Thymus (tissue), 11 donors: ENCODE results near the gene PNMA1. TPM values are rescaled to one million over a fixed set of nuclear protein-coding genes. Genes with fewer than 3 reads are reported as not detected.

ENCODE experiments used
- DNase-seq, 9 donors: peaks; one replicate each; pipeline ENCODE4 v3.0.0-alpha.2; 2013; ENCODE audit warnings: low spot score in 9 of 9, low read depth in 6 of 9, missing footprints in 1 of 9
- H3K27ac ChIP-seq, 2 donors: one replicate each; pipeline ENCODE4 v1.5.1; 2013; ENCODE audit warnings: control low read depth in 1 of 2, low read depth in 1 of 2, low read length in 1 of 2, mild to moderate bottlenecking in 1 of 2, moderate library complexity in 1 of 2
- H3K27me3 ChIP-seq, 2 donors: one replicate each; pipeline ENCODE4 v1.5.1; 2013; ENCODE audit warnings: low read length in 1 of 2; ENCODE audit not compliant: control insufficient read depth in 2 of 2, insufficient read depth in 1 of 2
- H3K36me3 ChIP-seq, 2 donors: one replicate each; pipeline ENCODE4 v1.5.1; 2013; ENCODE audit warnings: low read length in 1 of 2, mild to moderate bottlenecking in 1 of 2, moderate library complexity in 1 of 2; ENCODE audit not compliant: control insufficient read depth in 2 of 2, insufficient read depth in 2 of 2
- H3K4me1 ChIP-seq, 2 donors: one replicate each; pipeline ENCODE4 v1.5.1; 2013; ENCODE audit warnings: low read length in 2 of 2; ENCODE audit not compliant: control insufficient read depth in 2 of 2, insufficient read depth in 2 of 2
- H3K4me3 ChIP-seq, 2 donors: one replicate each; pipeline ENCODE4 v1.5.1; 2013; ENCODE audit warnings: low read length in 2 of 2, control low read depth in 1 of 2, mild to moderate bottlenecking in 1 of 2
- H3K9me3 ChIP-seq, 2 donors: one replicate each; pipeline ENCODE4 v1.5.1; 2013; ENCODE audit warnings: low read length in 1 of 2, mild to moderate bottlenecking in 1 of 2; ENCODE audit not compliant: control insufficient read depth in 2 of 2, insufficient read depth in 1 of 2
- WGBS: extraction: QIAGEN DNeasy Blood & Tissue Kit; methylation state at CpG from one replicate; pipeline ENCODE4 v1.1.7; 2013; 5-methylcytosine and 5-hydroxymethylcytosine counted together
- polyA plus RNA-seq: library from polyadenylated mRNA; stranded (reverse); fragments of 200-250 nt; gene quantifications from one replicate; pipeline ENCODE4 v1.2.3, GENCODE V29; 2013
- total RNA-seq: library from RNA; stranded (reverse); fragments of 120-200 nt; gene quantifications from one replicate; pipeline ENCODE4 v1.2.4, GENCODE V29; 2013
- donor health status: healthy.

PNMA1 gene
- total and polyA plus RNA-seq, 2 donors: 5.0 to 31.2 TPM

DNA sequence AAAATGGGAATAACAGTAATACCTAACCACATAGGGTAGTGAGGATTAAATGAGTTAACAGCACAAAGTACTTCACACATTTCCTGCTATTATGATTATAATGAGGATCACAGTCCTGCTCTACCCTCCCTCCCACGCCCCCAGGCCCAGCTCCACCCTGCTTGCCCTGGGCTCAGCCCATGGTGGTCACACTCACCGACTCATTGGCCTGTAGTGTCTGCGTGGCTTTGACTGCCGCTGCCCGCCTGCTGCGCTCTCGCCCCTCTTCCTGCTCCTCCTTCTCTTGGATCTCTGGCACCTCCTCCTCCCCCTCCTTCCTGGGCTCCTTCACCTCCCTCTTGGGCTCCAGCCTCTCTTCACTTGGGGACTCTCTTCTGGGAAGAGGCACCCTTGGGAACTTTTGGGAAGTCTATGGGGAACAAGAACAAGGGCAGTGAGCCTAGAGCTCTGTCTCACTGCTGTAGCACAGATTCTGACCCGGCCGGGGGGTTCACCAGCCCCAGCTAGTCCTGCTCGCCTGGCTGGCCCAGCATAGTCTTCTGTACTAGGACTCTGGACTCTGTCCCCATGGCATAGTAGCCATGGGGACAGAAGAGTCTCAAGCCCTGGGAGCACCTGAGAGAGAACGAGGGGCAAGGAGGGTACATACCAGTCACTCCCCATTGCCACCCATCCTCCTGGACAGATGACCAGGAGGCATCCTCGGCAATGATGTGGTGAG is 7.1 kb upstream of the PNMA1 start:
- Histone ChIP-seq H3K36me3 (peaks cover 75 to 88% of the 10 kb centered on the region in 2 donors), H3K4me1 (peaks cover 0 to 3% of the 10 kb centered on the region in 2 donors), H3K27ac (no peak overlapping the region), H3K4me3 (no peak overlapping the region), H3K9me3 (no peaks in the 10 kb centered on the region), H3K27me3 (no peaks in the 10 kb centered on the region)
- DNase-seq: no peak
- WGBS: 97% methylated on average over 12 of the region's 12 CpGs

DNA sequence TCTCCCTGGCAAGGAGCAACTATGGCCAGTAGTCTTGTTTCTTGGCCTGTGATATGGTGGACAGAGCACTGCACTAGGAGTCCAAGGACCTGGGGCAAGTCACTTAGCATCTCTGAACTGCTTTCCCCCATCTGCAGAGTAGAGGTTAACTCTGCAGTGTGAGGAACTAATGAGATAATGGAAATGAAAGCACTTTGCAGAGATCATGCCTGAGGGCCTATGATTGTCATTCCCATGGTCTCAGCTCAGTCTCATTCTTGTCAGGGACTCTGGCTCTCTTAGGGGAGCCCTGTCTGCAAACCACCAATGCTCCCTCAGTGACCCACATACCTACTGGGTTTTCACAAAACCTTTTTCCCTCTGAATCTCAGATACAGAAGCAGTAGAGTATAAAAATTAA is 6.5 kb upstream of the PNMA1 start:
- Histone ChIP-seq H3K4me3 (no peak overlapping the region), H3K36me3 (peaks cover 69 to 88% of the 10 kb centered on the region in 2 donors), H3K9me3 (no peaks in the 10 kb centered on the region), H3K27me3 (no peaks in the 10 kb centered on the region), H3K27ac (no peak overlapping the region), H3K4me1 (peaks cover 0 to 6% of the 10 kb centered on the region in 2 donors)
- DNase-seq: no peak

DNA sequence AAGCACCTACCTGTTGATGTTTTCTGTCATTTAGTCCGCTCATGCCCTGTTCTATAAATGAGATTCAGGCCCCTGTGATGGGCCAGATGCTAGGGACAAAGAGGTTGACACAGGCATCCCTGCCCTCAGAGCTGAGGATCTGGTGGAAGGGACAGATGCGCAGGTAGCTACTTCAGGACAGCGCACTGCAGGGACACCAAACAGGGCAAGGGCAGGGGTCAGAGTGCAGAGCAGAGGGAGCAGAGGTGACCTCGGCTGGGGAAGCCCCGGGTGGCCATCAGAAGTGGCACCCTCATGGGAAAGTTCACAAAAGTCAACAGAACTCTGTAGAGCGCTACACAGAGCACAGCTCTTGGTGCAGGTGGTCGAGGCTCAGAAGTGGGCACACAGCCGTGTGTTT is 5.6 kb upstream of the PNMA1 start:
- Histone ChIP-seq H3K4me1 (peaks cover under 1 to 7% of the 10 kb centered on the region in 2 donors), H3K27me3 (no peaks in the 10 kb centered on the region), H3K4me3 (no peak overlapping the region), H3K27ac (peak overlapping the region in 1 of 2 donors; percentile 65), H3K9me3 (no peaks in the 10 kb centered on the region), H3K36me3 (peaks cover 61 to 79% of the 10 kb centered on the region in 2 donors)
- 96% methylated on average over 8 of the region's 8 CpGs for WGBS
- no peak for DNase-seq

DNA sequence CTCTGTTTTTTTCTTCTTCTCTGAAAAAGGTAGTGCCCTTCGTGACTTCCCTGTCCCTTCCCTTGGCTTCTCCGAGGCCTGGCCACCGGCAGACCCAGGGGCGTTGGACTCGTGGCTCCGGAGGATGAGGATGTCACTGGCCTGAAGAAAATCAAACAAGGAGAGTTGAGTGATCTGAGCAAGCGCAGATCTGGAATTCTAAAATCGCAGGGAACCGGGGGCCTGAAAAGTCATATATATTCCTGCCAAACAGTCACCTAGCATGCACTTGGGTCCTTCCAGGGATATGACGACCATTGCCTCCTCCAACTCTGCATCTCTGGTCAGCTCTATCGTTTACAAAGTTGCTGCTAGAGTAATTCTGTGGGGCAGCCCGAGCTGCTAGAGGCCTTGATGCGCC is 5.2 kb upstream of the PNMA1 start:
- peaks cover 56 to 75% of the 10 kb centered on the region in 2 donors for H3K36me3 ChIP-seq

DNA sequence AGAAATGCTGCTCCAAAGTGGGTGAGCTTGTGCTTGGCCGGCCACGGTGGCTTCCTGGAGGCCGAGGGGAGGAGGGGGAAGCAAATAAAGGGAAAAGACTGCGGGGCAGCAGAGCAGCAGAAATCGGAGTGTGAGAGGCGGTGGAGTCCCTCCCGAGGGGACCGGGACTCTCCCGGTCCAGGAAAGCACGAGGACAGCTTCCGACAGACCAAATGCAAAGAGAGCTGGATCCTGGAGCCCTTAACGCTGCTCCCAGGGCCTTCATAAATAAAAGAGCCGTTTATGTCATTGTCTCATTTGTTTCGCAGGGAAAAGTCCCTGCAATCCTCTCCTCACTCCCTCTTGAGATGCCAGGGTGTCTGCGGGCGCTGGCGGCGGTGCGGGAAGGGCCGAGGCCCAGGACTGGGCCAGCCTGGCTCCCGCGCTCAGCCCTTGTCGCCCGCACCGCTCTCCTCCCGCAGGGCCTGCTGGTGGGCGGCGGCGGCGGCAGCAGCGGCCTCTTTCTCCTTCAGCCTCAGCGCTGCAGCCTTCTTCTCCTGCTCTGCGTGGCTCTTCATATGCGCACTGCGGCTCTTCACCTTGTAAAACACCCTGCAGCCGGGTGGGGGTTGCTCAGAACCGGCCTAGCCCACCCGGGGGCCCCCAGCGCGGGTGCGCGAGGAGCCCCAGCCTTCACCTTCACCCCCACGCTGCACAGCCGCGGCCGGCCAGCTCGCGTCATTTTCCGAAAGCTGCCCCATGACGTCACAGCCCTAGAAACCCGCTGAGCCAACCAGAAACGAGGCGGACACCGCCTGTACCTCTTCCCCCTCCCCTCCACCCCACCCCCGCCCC is 4.5 kb upstream of the PNMA1 start:
- no peaks in the 10 kb centered on the region for H3K9me3 ChIP-seq
- WGBS: 95% methylated on average over 55 of the region's 55 CpGs
- H3K27ac ChIP-seq: peak overlapping the region; percentile 25 to 64
- no peaks in the 10 kb centered on the region for H3K27me3 ChIP-seq
- peaks cover 49 to 68% of the 10 kb centered on the region in 2 donors for H3K36me3 ChIP-seq
- no peak overlapping the region for H3K4me3 ChIP-seq
- H3K4me1 ChIP-seq: peaks cover 5 to 9% of the 10 kb centered on the region in 2 donors
- no peak for DNase-seq

More for the DNA sequence above, 5.2 kb upstream of the PNMA1 start:
- H3K4me1 ChIP-seq: peaks cover 4 to 11% of the 10 kb centered on the region in 2 donors
- H3K27ac ChIP-seq: peak overlapping the region in 1 of 2 donors; percentile 65
- DNase-seq: no peak
- no peak overlapping the region for H3K4me3 ChIP-seq
- 96% methylated on average over 13 of the region's 13 CpGs for WGBS
- no peaks in the 10 kb centered on the region for H3K27me3 ChIP-seq
- no peaks in the 10 kb centered on the region for H3K9me3 ChIP-seq

DNA sequence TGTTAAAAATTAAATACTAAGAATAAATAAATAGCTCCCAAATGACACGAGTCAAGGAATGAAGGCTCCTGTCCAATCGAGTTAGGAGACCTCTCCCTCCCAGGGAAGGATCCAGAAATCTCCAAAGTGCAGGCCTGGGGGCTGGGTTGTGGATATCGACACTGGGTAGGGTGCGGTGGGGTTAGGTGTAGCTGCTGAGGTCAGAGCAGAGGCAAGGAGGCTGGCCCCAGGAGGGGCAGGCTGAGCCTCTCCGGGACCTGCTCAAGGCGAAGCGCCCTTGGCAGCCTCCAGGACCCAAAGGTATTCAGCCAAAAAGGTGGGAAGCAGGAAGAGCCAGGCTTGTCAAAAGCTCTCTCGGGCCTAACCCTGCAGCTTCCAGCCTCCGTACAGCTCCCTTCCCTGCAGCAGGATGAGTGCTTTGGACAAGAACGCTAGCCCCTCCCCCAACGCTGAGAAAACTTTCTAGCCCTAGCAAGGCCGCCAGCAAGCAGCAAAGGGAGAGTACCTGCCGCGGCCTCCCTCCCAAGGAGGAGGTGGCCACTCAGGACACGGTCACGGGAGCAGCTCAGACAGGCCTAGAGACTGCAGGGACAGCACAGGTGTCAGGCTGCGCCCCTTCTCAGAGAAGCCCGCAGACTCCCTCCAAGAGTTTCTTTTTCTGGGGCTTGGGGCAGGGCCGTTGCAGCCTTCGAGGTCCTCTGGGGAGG is 3.7 kb upstream of the PNMA1 start:
- Histone ChIP-seq H3K27ac (peak overlapping the region; percentile 25 to 64), H3K4me3 (no peak overlapping the region), H3K36me3 (peaks cover 48 to 61% of the 10 kb centered on the region in 2 donors), H3K9me3 (no peaks in the 10 kb centered on the region), H3K27me3 (no peaks in the 10 kb centered on the region), H3K4me1 (peaks cover 5 to 16% of the 10 kb centered on the region in 2 donors)
- DNase-seq: no peak
- 94% methylated on average over 20 of the region's 20 CpGs for WGBS

DNA sequence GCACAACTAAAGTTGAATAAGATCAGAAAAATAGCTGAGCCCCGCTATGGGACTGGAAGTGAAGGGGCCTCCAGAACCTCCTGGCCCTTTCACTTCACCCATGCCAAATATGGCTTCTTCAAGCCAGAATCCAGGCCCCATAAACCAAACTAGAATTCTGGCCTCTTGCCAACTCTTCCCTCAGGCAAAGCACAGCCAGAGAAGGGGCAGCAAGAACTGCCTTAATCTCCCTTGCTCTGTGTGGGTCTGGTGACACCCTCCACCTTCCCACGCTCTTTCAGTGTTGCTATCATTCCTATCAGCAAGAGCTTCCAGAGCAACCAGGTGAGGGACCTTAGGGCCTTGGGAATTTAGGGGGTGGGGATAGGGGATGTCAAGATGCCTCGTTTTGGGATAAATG is 3.1 kb upstream of the PNMA1 start:
- Histone ChIP-seq H3K27ac (no peak overlapping the region), H3K4me3 (no peak overlapping the region), H3K4me1 (peaks cover 5 to 22% of the 10 kb centered on the region in 2 donors), H3K27me3 (no peaks in the 10 kb centered on the region), H3K9me3 (no peaks in the 10 kb centered on the region), H3K36me3 (peaks cover 42 to 55% of the 10 kb centered on the region in 2 donors)
- 97% methylated on average over 3 of the region's 3 CpGs for WGBS
- no peak for DNase-seq

DNA sequence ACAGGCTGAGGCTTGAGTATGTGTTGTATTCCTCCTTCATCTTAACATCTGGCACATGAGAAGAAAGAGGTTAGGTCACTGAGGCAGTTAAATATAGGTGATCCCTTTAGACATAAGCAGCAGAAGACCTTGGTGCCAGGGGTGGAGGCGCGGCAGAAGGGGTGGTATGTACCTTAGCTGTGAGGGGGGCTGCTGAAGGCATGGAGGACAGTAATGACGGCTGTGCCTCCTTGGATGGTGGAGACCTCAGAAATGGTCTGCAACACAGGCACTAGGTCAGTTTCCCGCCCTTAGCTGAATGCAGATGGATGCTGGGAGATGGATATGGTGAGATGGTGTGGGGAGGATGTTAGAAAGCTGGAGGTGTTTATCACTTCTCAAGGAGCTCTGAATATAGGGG is 1.5 kb upstream of the PNMA1 start:
- Histone ChIP-seq H3K36me3 (peaks cover 32 to 39% of the 10 kb centered on the region in 2 donors), H3K27me3 (no peaks in the 10 kb centered on the region), H3K4me1 (peaks cover 5 to 25% of the 10 kb centered on the region in 2 donors), H3K4me3 (no peak overlapping the region), H3K9me3 (no peaks in the 10 kb centered on the region), H3K27ac (no peak overlapping the region)
- no peak for DNase-seq
- WGBS: 98% methylated on average over 4 of the region's 4 CpGs
